Hepatocyte (in vitro differentiated cells): ENCODE results near the gene RFTN1. TPM values are rescaled to one million over a fixed set of nuclear protein-coding genes. Genes with fewer than 3 reads are reported as not detected.

ENCODE experiments used
- DNase-seq: peaks from one replicate; pipeline ENCODE4 v3.0.0-alpha.2; 2016; ENCODE audit warnings: low spot score
- H2AFZ ChIP-seq: fragments of 200-600 bp; sonication (generic); 2 replicates; pipeline ENCODE4 v1.6.0; 2016; ENCODE audit warnings: antibody characterized with exemption, mild to moderate bottlenecking
- H3K27ac ChIP-seq: fragments of 200-600 bp; sonication (generic); 2 replicates; pipeline ENCODE4 v1.5.1; 2016; ENCODE audit warnings: mild to moderate bottlenecking
- H3K27me3 ChIP-seq: fragments of 200-600 bp; sonication (generic); 2 replicates; pipeline ENCODE4 v1.6.1; 2016
- H3K36me3 ChIP-seq: fragments of 200-600 bp; sonication (generic); replicated peaks from 2 replicates; pipeline ENCODE4 v1.5.1; 2016; ENCODE audit warnings: low read depth; ENCODE audit not compliant: insufficient read depth
- H3K4me1 ChIP-seq: fragments of 200-600 bp; sonication (generic); 2 replicates; pipeline ENCODE4 v1.5.1; 2016; ENCODE audit warnings: mild to moderate bottlenecking, moderate library complexity; ENCODE audit not compliant: insufficient read depth
- H3K4me2 ChIP-seq: fragments of 200-600 bp; sonication (generic); 2 replicates; pipeline ENCODE4 v1.6.0; 2016
- H3K4me3 ChIP-seq: fragments of 200-600 bp; sonication (generic); 2 replicates; pipeline ENCODE4 v1.5.1; 2016; ENCODE audit warnings: mild to moderate bottlenecking
- H3K79me2 ChIP-seq: fragments of 200-600 bp; sonication (generic); 2 replicates; pipeline ENCODE4 v1.6.0; 2017; ENCODE audit warnings: mild to moderate bottlenecking
- H3K9me2 ChIP-seq: fragments of 200-600 bp; sonication (generic); replicated peaks from 2 replicates; pipeline ENCODE4 v1.6.0; 2017; ENCODE audit warnings: mild to moderate bottlenecking; ENCODE audit not compliant: insufficient read depth
- H3K9me3 ChIP-seq: fragments of 200-600 bp; sonication (generic); 2 replicates; pipeline ENCODE4 v1.5.1; 2016; ENCODE audit warnings: low read depth, mild to moderate bottlenecking
- H4K20me1 ChIP-seq: fragments of 200-600 bp; sonication (generic); 2 replicates; pipeline ENCODE4 v1.6.0; 2016; ENCODE audit warnings: mild to moderate bottlenecking; ENCODE audit not compliant: insufficient read depth, poor library complexity, severe bottlenecking
- EZH2 ChIP-seq: fragments of 200-600 bp; sonication (generic); IDR thresholded peaks from 2 replicates; pipeline ENCODE4 v1.6.1; 2016; ENCODE audit warnings: antibody characterized with exemption, mild to moderate bottlenecking, borderline replicate concordance
- EZH2phosphoT487 ChIP-seq: fragments of 200-600 bp; sonication (generic); IDR thresholded peaks from one replicate; pipeline ENCODE4 v1.6.1; 2018; ENCODE audit warnings: antibody characterized with exemption, mild to moderate bottlenecking, low read depth, moderate library complexity; ENCODE audit not compliant: unreplicated experiment, severe bottlenecking
- WGBS: methylation state at CpG from one replicate; pipeline ENCODE4 v1.1.6; 2016; ENCODE audit warnings: low lambda C conversion rate; ENCODE audit errors: missing lambda C conversion rate; 5-methylcytosine and 5-hydroxymethylcytosine counted together
- polyA plus RNA-seq: library from polyadenylated mRNA; unstranded; fragments of >200 nt; fragmentation: Nextera tagmentation; extraction: Ambion mirVana; gene quantifications from 2 replicates; pipeline ENCODE4 v1.2.1, GENCODE V29; 2016
- total RNA-seq: library from RNA; depleted of rRNA; stranded (reverse); fragments of >200 nt; gene quantifications from 2 replicates; pipeline ENCODE4 v1.2.3, GENCODE V29; 2014
- TF ChIP-seq, protein P1 (sequence below): fragments of 200-600 bp; sonication (generic); IDR thresholded peaks from 2 replicates; pipeline ENCODE4 v1.5.1; 2016; ENCODE audit warnings: antibody characterized with exemption, mild to moderate bottlenecking; ENCODE audit not compliant: poor library complexity

RFTN1 gene
- total and polyA plus RNA-seq, 2 experiments from 2014 or later = 10.0 to 14.9 TPM

DNA sequence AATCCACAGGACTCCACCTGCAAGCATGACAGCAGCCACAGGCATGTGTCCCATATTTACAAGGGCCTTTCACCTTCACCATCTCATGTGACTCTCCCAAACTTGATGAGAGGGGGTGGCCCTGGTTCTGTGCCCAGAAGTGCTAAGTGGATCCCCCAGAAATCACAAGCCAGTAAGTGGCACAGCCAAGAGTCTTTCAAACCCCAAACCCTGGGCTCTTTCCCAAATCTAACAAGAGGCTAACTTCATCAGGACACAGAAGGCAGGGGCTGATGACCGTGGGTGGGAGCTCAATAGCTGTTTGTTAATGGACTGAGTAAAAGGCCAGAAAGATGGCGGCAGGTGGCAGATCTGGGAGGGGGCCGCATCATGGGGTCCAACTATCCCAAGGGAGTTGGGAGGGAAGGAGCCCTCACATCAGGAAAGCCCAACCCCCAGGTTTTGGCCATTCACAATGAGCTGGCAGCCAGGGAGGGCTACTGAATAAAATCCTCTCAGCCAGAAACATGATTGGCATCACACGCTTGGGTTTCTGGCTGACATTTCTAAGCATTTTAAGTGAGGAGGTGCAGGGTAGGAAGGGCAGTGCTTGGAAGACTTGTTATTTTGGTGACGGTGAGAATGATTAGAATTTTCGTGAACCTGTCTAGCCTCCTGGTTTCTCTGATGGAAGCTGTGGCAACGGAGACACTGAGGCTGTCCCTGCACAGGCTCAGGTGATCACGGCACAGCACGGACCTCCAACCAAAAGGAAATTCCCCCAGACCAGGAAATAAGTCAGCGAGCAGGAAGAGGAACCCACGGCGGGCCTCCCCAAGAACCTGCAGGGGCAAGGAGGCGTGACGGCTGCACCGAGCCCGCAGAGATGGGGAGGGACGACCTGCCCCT, 139.2 kb downstream of the RFTN1 start:
- Histone ChIP-seq H3K27ac (no peak overlapping the region), H3K36me3 (no peaks in the 10 kb centered on the region), H3K4me3 (no peak overlapping the region), H4K20me1 (no peaks in the 10 kb centered on the region), H3K4me2 (no peak overlapping the region), H2AFZ (no peak overlapping the region), H3K4me1 (peaks cover 10% of the 10 kb centered on the region), H3K79me2 (no peaks in the 10 kb centered on the region), H3K27me3 (no peaks in the 10 kb centered on the region), H3K9me3 (no peaks in the 10 kb centered on the region), H3K9me2 (no peaks in the 10 kb centered on the region)
- 92% methylated on average over 17 of the region's 17 CpGs for WGBS
- no peak for TF ChIP-seq EZH2phosphoT487
- TF ChIP-seq, protein P1, sequence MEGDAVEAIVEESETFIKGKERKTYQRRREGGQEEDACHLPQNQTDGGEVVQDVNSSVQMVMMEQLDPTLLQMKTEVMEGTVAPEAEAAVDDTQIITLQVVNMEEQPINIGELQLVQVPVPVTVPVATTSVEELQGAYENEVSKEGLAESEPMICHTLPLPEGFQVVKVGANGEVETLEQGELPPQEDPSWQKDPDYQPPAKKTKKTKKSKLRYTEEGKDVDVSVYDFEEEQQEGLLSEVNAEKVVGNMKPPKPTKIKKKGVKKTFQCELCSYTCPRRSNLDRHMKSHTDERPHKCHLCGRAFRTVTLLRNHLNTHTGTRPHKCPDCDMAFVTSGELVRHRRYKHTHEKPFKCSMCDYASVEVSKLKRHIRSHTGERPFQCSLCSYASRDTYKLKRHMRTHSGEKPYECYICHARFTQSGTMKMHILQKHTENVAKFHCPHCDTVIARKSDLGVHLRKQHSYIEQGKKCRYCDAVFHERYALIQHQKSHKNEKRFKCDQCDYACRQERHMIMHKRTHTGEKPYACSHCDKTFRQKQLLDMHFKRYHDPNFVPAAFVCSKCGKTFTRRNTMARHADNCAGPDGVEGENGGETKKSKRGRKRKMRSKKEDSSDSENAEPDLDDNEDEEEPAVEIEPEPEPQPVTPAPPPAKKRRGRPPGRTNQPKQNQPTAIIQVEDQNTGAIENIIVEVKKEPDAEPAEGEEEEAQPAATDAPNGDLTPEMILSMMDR = no peak
- no peak for TF ChIP-seq EZH2
- no peak for DNase-seq

DNA sequence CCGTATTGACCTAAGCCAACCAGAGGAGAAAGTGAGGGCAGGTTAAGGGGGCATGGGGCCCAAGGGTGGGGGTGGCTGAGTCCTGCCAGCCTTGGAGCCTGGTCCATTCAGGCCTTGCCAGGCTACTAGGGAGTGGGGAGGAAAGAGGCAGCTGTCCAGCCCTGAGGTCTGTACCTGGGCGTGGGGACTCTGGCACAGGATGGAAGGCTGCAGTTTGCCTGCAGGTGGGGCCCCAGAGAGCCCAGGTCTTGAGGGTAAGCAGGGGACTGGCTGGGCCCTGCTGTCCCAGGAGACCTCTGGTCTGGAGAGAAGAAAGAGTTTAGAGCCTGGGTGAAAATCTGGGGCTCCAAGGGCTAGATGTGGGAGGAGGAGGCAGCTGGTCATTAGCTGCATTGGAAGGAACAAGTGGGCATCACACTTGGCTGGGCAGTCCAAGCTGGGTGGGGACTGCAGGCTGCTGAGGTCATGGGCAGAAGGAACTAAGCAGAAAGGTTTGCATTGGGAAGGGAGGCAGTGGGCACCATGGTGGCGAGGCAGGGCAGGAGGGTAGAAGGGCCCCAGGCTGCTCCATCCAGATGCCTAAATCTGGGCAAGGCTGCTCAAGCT, 140.1 kb downstream of the RFTN1 start:
- Histone ChIP-seq H3K9me3 (no peaks in the 10 kb centered on the region), H3K9me2 (no peaks in the 10 kb centered on the region), H3K4me1 (peaks cover 10% of the 10 kb centered on the region), H3K27ac (no peak overlapping the region), H3K4me2 (no peak overlapping the region), H3K27me3 (no peaks in the 10 kb centered on the region), H3K79me2 (no peaks in the 10 kb centered on the region), H2AFZ (no peak overlapping the region), H4K20me1 (no peaks in the 10 kb centered on the region), H3K36me3 (no peaks in the 10 kb centered on the region), H3K4me3 (no peak overlapping the region)
- WGBS = 84% methylated on average over 3 of the region's 3 CpGs
- no peak for DNase-seq
- TF ChIP-seq EZH2phosphoT487 (no peak), EZH2 (no peak)
- TF ChIP-seq, protein P1 = no peak

DNA sequence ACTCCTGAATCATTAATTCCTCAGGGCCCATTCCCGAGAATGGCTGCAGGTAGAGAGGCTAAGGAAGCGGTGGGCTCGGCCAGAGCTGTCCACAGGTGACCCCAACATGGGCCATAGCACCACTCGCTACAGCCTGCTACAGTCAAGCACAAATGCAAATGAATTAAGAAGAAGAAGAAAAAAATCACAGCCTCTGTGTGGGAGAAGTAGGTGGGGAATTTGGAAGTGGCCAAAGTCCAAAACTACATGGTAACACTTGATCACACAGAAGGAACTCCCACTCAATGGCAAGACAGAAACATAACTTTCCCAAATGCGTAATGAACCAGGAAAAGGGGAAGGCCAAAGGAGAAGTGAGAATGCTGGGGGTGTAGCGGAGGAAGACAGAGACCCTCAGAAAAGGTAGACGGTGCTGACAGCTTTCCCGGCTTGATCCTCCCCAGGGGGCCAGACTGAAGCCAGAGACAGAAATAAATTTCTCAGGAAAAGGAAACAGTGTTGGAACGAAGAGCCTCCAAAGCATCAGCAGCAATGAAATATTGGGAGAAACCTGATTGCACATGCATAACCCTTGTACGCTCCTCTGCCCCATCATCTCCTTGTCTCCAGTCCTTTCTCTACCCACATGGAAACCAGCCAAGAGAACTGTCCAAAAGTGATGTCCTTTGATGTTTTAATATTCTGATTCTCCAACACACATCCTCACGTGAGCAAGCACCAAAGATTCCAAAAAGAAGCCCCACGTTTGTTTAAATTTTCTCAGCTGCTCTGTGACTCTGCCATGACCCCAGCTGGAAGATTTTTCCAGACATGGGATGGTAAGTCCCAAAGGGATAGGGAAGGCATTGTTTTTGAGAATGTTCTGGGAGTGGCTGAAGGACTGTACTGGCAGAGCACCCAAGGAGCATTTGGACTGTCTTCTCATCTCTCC, 140.9 kb downstream of the RFTN1 start:
- H3K27ac ChIP-seq = no peak overlapping the region
- no peak overlapping the region for H3K4me3 ChIP-seq
- H3K9me2 ChIP-seq = no peaks in the 10 kb centered on the region
- peaks cover 10% of the 10 kb centered on the region for H3K4me1 ChIP-seq
- no peaks in the 10 kb centered on the region for H3K79me2 ChIP-seq
- H3K9me3 ChIP-seq = no peaks in the 10 kb centered on the region
- H4K20me1 ChIP-seq = no peaks in the 10 kb centered on the region
- no peak for TF ChIP-seq EZH2
- TF ChIP-seq EZH2phosphoT487 = no peak
- TF ChIP-seq, protein P1 = no peak
- no peak for DNase-seq
- no peaks in the 10 kb centered on the region for H3K36me3 ChIP-seq
- H3K4me2 ChIP-seq = no peak overlapping the region
- H3K27me3 ChIP-seq = no peaks in the 10 kb centered on the region
- 90% methylated on average over 12 of the region's 12 CpGs for WGBS
- H2AFZ ChIP-seq = no peak overlapping the region
